ENCODE measurements around the gene REEP5. TPM values are rescaled to one million over a fixed set of nuclear protein-coding genes. Genes with fewer than 3 reads are reported as not detected.

Gene REEP5
- total and polyA plus RNA-seq, 9 of the 15 experiments (the other 6 are each of a cell fraction or from before 2014, with no cell fraction given), result 14.7 to 102 (median 36.0) TPM

DNA sequence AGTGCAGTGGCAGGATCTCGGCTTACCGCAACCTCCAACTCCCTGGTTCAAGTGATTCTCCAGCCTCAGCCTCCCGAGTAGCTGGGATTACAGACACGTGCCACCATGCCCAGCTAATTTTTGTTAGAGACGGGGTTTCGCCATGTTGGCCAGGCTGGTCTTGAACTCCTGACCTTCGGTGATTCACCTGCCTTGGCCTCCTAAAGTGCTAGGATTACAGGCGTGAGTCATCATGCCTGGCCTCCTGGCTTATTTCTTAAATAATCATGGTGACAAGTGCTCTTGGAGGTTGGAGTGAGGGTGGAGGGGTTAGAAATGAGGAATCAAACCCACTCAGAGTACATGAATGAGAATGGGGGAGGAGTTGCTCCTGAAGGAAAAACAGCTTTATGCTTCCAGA, 37.8 kb upstream of the REEP5 start (continued):
- TF ChIP-seq HDAC1 (IDR thresholded peaks at IDR 0.05), result peak in 1 of 2 experiments; percentile 24; a peak in 1 of 4 replicates
- peak; percentile 78 for TF ChIP-seq ARID1B (IDR thresholded peaks at IDR 0.05)
- TF ChIP-seq CBFA2T3 (IDR thresholded peaks at IDR 0.05), result peak; percentile 44
- TF ChIP-seq SMARCE1 (IDR thresholded peaks at IDR 0.05), result peak; percentile 76
- TF ChIP-seq FOS (IDR thresholded peaks at IDR 0.05; ENCODE audit: extremely low read depth, insufficient read length), result peak; percentile 16
- 0 out of 2 replicates have a peak, but pooled peaks have one; percentile 15 for TF ChIP-seq MTA1 (IDR thresholded peaks at IDR 0.05; ENCODE audit: borderline replicate concordance)
- 0 out of 4 replicates have a peak, but pooled peaks of 1 of the 2 experiments have one; percentile 13 for TF ChIP-seq TRIM24 (IDR thresholded peaks at IDR 0.05)

DNA sequence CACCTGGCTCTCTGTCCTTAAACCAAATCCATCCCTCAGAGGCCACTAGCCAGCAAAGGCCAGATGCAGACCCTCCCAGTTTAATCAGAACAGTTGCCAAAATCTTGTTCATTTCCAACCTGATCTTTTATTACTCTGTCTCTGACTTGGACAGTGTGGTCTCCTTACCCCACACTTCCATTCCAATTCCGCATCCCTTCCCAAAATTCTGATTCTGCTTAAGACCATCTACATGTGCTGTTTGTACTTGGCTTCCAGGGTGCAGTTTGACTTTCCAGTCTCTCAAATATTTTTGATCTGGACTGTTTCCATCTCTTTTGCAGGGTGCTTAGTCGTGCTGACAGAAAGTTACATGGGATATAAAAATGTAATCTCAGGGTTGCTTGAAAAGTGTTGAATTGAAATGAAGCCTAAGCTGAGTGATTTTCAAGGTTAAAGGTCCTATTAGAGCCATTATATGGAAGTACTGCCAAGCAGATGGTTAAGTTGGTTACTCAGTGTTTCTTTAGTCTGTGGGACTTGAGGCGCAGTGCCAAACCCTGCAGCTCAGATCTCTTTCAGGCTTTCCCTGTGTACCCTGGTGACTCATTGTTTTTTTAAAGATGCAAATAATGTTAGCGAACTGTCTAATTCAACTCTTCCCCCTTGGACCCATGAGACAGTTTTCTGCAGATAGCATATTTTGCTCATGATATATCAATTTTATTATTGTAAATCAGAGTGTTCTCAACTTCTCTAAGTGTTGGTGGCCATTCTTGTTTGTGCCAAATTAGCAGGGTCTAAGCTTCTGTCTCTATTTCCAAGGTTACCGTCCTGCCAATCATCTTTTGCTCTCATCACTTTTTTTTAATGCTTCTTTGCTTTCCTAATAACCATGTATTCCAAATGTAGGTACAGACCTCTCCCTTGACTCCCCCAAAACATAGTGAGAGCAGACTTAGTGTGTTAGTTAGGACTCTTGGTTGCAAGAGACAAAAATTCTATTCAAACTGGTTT, 36.4 kb upstream of the REEP5 start:
- CTCF ChIA-PET (ENCODE audit: low intra/inter-chr PET ratio), result no interaction called here
- Histone ChIP-seq H3K4me2 (ENCODE audit: insufficient read depth, low read length) (no peak overlapping the region), H3K9me1 (ENCODE audit: control insufficient read depth, insufficient read depth, low read length) (no peaks in the 10 kb centered on the region), H3K79me2 (ENCODE audit: control insufficient read depth, insufficient read depth, low read length) (no peaks in the 10 kb centered on the region), H3K4me1 (replicated peaks in 1 of 2; ENCODE audit: control insufficient read depth in 2 of 2, insufficient read depth in 2 of 2, low read length in 2 of 2) (peaks cover 5 to 9% of the 10 kb centered on the region in 2 experiments; a peak in 4 of 5 replicates), H3K4me3 (no peak overlapping the region), H3K36me3 (ENCODE audit: control insufficient read depth, insufficient read depth, low read length) (no peaks in the 10 kb centered on the region), H4K20me1 (replicated peaks; ENCODE audit: control insufficient read depth, insufficient read depth, low read length) (no peaks in the 10 kb centered on the region), H3K27ac (ENCODE audit: extremely low read depth, low read depth, low read length) (no peak overlapping the region; the same call in 2 of the 3 replicates), H3K27me3 (ENCODE audit: control insufficient read depth in 2 of 2, insufficient read depth in 2 of 2, low read length in 2 of 2) (no peaks in the 10 kb centered on the region), H3K9me3 (replicated peaks; ENCODE audit: control insufficient read depth, insufficient read depth, low read depth, low read length) (no peaks in the 10 kb centered on the region), H2AFZ (ENCODE audit: low read depth, low read length) (peak overlapping the region; percentile 44), H3K9ac (ENCODE audit: insufficient read depth in 1 of 2, low read depth in 2 of 2, low read length in 2 of 2) (no peak overlapping the region)
- in situ Hi-C loops (cut with MboI) (no loop called here), intact Hi-C loops (cut with micrococcal nuclease) (no loop called here)
- peak; percentile 66 for ATAC-seq
- FAIRE-seq, result no peak
- WGBS (ENCODE audit: insufficient coverage, low coverage, missing lambda C conversion rate), result 31% methylated on average over 5 of the region's 5 CpGs
- POLR2A ChIA-PET, result interaction anchor here (2.1 kb wide), 1 partner anchor 18 kb away, joined by 8 read pairs; the partner anchor contains the start of gene DCP2
- DNase-seq (ENCODE audit: extremely low read depth in 1 of 4, low spot score in 3 of 4), result peak in 3 of 4 experiments; percentile 13 to 58 (median 37)
- BruUV-seq (replicated peaks), result no TSS peak
- TF ChIP-seq ARNT (IDR thresholded peaks at IDR 0.05) (no peak), NFIC (IDR thresholded peaks at IDR 0.05) (peak; percentile 68), XRCC3 (IDR thresholded peaks at IDR 0.05) (no peak), ZNF695 (CRISPR knock-in tag; IDR thresholded peaks at IDR 0.05) (no peak), PRPF4 (IDR thresholded peaks at IDR 0.05; ENCODE audit: insufficient read depth, low read depth, low read length, poor library complexity, severe bottlenecking) (no peak), RFX1 (IDR thresholded peaks at IDR 0.05) (peak; percentile 58), BRD4 (IDR thresholded peaks at IDR 0.05) (no peak), NFE2 (IDR thresholded peaks at IDR 0.05; ENCODE audit: low read depth) (no peak), TOE1 (IDR thresholded peaks at IDR 0.05; ENCODE audit: borderline replicate concordance) (no peak), TOE1 (CRISPR knock-in tag; IDR thresholded peaks at IDR 0.05; ENCODE audit: borderline replicate concordance, low read depth) (no peak), ILF3 (IDR thresholded peaks at IDR 0.05; ENCODE audit: borderline replicate concordance) (no peak), FOXK2 (conservative IDR thresholded peaks at IDR 0.05 in 1 of 2, IDR thresholded peaks at IDR 0.05 in 1 of 2; ENCODE audit: low read depth in 2 of 2) (no peak), HDAC1 (IDR thresholded peaks at IDR 0.05) (no peak)
- TF ChIP-seq, protein P1, sequence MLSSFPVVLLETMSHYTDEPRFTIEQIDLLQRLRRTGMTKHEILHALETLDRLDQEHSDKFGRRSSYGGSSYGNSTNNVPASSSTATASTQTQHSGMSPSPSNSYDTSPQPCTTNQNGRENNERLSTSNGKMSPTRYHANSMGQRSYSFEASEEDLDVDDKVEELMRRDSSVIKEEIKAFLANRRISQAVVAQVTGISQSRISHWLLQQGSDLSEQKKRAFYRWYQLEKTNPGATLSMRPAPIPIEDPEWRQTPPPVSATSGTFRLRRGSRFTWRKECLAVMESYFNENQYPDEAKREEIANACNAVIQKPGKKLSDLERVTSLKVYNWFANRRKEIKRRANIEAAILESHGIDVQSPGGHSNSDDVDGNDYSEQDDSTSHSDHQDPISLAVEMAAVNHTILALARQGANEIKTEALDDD (IDR thresholded peaks at IDR 0.05), result peak; percentile 84
